Measurements from ENCODE around the gene CCDC188.

Gene CCDC188

DNA sequence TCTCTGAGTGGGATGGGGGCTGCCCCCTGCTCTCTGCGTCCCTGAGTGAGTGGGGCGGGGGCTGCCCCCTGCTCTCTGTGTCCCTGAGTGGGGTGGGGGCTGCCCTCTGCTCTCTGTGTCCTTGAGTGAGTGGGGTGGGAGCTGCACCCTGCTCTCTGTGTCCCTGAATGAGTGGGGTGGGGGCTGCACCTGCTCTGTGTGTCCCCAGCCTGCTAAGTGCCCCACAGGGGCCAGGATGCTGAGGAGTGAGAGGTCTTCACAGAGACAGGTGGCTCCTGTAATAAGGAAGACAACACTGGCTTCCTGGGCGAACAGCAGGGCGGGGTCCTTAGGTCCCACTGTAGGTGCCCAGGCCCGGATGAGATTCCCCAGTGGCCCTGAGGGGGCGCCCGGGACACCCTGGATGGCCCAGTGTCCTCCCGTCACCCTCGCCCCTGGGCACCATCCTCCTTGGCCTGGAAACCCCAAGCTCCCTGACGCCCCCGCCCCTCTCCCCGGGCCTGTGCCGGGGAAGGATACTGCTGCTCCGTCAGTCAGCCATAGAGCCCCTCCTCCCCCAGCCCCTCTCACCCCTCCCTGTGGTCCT, 3.8 kb upstream of the CCDC188 start:
- Histone ChIP-seq H3K36me3 (no peaks in the 10 kb centered on the region), H3K27me3 (ENCODE audit: insufficient read depth, low read depth, severe bottlenecking) (no peaks in the 10 kb centered on the region), H3K4me3 (ENCODE audit: low read depth, low read length) (no peak overlapping the region), H3K27ac (no peak overlapping the region), H3K9me3 (ENCODE audit: severe bottlenecking) (no peaks in the 10 kb centered on the region)
- TF ChIP-seq, protein P1, sequence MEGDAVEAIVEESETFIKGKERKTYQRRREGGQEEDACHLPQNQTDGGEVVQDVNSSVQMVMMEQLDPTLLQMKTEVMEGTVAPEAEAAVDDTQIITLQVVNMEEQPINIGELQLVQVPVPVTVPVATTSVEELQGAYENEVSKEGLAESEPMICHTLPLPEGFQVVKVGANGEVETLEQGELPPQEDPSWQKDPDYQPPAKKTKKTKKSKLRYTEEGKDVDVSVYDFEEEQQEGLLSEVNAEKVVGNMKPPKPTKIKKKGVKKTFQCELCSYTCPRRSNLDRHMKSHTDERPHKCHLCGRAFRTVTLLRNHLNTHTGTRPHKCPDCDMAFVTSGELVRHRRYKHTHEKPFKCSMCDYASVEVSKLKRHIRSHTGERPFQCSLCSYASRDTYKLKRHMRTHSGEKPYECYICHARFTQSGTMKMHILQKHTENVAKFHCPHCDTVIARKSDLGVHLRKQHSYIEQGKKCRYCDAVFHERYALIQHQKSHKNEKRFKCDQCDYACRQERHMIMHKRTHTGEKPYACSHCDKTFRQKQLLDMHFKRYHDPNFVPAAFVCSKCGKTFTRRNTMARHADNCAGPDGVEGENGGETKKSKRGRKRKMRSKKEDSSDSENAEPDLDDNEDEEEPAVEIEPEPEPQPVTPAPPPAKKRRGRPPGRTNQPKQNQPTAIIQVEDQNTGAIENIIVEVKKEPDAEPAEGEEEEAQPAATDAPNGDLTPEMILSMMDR (IDR thresholded peaks at IDR 0.05; ENCODE audit: low read depth, low read length): peak; percentile 39; the same call in 1 of the 2 replicates
- peak; percentile 38 for DNase-seq

DNA sequence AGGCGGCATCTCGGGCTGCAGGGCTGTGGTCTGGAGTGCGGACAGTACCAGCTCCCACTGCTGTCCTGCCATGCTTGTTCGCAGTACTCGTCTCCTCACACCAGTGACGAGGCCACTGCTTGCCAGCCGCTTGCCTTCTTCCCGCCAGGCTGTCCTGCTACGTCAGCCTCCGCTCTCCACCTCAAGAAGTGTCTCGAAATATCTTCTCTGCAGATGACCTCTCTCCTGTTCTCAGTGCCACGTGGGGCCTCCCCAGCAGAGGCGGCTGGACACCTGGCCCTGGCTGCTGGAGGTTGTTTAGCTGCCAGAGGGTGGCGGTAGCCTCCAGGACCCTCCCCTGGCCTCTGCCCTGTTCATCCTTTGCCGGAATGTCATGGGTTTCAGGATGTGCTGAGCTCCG, 3.1 kb upstream of the CCDC188 start:
- no peaks in the 10 kb centered on the region for H3K36me3 ChIP-seq
- H3K27ac ChIP-seq: no peak overlapping the region
- no peak overlapping the region for H3K4me3 ChIP-seq (ENCODE audit: low read depth, low read length)
- DNase-seq: peak; percentile 47
- TF ChIP-seq, protein P1 (IDR thresholded peaks at IDR 0.05; ENCODE audit: low read depth, low read length): peak; percentile 50; the same call in 1 of the 2 replicates
- no peaks in the 10 kb centered on the region for H3K9me3 ChIP-seq (ENCODE audit: severe bottlenecking)
- H3K27me3 ChIP-seq (ENCODE audit: insufficient read depth, low read depth, severe bottlenecking): no peaks in the 10 kb centered on the region

DNA sequence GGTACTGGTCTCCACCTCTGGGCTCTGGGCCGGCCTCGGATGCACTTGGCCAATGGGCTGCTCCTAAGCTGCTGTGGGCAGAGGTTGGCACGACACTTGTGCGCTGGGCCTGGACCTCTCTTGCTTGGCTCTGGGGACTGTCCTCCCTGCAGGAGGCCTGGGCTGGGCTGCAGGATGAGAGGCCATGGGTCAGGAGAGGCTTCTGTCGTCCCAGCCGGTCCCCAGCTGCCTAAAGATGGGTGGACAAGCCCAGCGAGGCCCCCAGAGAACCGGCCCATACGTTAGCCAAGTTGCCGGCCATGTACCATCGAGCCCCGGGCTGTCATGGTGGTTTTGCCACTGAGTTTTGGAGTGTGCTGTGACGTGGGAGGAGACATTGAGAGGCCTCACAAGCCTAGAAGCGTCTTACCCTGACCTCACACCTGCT, 1.6 kb upstream of the CCDC188 start:
- no peak overlapping the region for H3K27ac ChIP-seq
- TF ChIP-seq, protein P1 (IDR thresholded peaks at IDR 0.05; ENCODE audit: low read depth, low read length): no peak

DNA sequence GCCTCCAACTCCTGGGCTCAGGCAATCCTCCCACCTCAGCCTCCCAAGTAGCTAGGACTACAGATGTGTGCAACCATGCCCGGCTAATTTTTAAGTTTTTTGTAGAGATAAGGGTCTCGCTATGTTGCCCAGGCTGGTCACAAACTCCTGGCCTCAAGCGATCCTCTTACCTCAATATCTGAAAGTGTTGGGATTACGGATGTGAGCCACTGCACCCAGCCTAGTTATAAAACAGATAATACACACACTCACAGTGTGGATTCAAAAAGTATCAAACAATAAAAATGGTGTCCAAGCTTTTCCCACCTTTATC, 377 bp upstream of the CCDC188 start:
- Histone ChIP-seq H3K27ac (no peak overlapping the region), H3K9me3 (ENCODE audit: severe bottlenecking) (no peaks in the 10 kb centered on the region), H3K4me3 (ENCODE audit: low read depth, low read length) (no peak overlapping the region), H3K27me3 (ENCODE audit: insufficient read depth, low read depth, severe bottlenecking) (no peaks in the 10 kb centered on the region), H3K36me3 (no peaks in the 10 kb centered on the region)
- TF ChIP-seq, protein P1 (IDR thresholded peaks at IDR 0.05; ENCODE audit: low read depth, low read length): no peak
- DNase-seq: no peak

More for the DNA sequence above, 1.6 kb upstream of the CCDC188 start:
- no peak overlapping the region for H3K4me3 ChIP-seq (ENCODE audit: low read depth, low read length)
- H3K9me3 ChIP-seq (ENCODE audit: severe bottlenecking): no peaks in the 10 kb centered on the region
- H3K27me3 ChIP-seq (ENCODE audit: insufficient read depth, low read depth, severe bottlenecking): no peaks in the 10 kb centered on the region
- no peak for DNase-seq
- no peaks in the 10 kb centered on the region for H3K36me3 ChIP-seq

DNA sequence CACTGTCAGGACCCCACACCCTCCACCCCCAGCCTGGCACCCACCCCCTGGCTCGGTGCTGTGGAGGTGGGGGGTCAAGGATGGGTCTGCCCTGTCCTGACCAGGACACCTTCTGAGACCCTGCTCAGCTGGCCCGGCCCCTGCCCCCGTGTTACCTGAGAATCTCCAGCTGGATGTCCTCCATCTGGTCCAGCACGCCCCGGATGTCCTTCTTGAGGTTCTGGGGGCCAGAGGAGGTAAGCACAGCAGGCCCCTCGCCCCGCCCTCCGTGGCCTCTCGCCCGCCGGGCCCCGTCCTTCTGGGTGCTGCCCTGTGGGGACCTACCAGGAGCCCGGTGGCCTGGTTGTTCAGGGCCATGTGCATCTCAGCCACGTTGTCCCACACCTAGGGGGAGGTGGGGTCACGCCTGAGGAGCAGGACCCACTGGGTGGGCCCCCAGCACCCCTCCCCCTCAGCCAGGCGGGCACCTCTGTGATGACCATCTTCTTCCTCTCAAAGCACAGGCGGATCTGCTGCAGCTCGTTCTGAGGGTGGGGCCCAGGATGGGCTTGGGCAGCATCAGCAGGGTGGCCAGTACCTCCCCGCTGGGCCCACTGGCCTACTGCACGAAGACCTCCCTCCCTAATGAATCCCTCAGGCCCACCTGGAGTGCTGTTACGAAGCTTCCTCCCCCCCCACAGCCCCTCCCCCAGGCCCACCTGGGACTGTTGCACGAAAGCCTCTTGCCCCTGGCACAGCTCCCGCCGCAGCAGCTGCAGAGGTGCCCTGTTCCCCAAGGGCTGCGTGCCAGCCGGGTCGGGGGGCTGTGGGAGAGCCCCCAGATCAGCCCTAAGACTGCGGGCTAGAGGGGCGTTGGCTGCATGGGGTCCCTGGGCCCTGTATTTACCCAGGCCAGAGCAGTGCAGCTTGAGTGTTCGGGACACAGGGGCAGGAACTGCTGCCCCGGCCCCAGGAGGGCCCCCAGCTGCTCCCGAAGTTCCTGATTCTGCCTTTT, 1.3 kb downstream of the CCDC188 start:
- H3K9me3 ChIP-seq (ENCODE audit: severe bottlenecking): no peaks in the 10 kb centered on the region
- H3K27me3 ChIP-seq (ENCODE audit: insufficient read depth, low read depth, severe bottlenecking): no peaks in the 10 kb centered on the region
- H3K4me3 ChIP-seq (ENCODE audit: low read depth, low read length): no peak overlapping the region
- DNase-seq: no peak
- H3K27ac ChIP-seq: no peak overlapping the region
- no peaks in the 10 kb centered on the region for H3K36me3 ChIP-seq
- TF ChIP-seq, protein P1 (IDR thresholded peaks at IDR 0.05; ENCODE audit: low read depth, low read length): no peak

Data from WERI-Rb-1 (cell line).